HEK293 (cell line): ENCODE results near the gene LTBP1.
A peak's percentile ranks its signal among the peaks of the same experiment; 100 is the strongest.

Experiments
- CTCF ChIA-PET: fragments of 350-600 bp; formaldehyde crosslinking; extraction: SDS; loops from one replicate; lab custom pipeline; 2021; ENCODE audit warnings: antibody characterized with exemption; lab: Yijun Ruan, JAX
- POLR2A ChIA-PET: fragments of 300-600 bp; formaldehyde crosslinking; extraction: SDS; loops from one replicate; lab custom pipeline; 2020; ENCODE audit warnings: antibody characterized with exemption, inconsistent platforms; lab: Yijun Ruan, JAX
- H3K27ac ChIP-seq: fragments of 200-500 bp; sonication (Bioruptor generic); 2 replicates; pipeline ENCODE4 v1.5.1; 2014; ENCODE audit warnings: low read depth, low read length, control low read depth, inconsistent platforms; ENCODE audit errors: extremely low read depth
- H3K36me3 ChIP-seq, 2 experiments: fragments of 200-500 bp in 1 of 2; sonication (Bioruptor generic) in 1 of 2; 1 replicate in 1 of 2; 2 replicates in 1 of 2; pipeline ENCODE4 v1.5.1; 2014 to 2017; ENCODE audit warnings: inconsistent platforms in 2 of 2, low read length in 2 of 2; ENCODE audit not compliant: control insufficient read depth in 2 of 2, insufficient read depth in 1 of 2
- H3K4me1 ChIP-seq: fragments of 200-500 bp; sonication (Bioruptor generic); 2 replicates; pipeline ENCODE4 v1.5.1; 2014; ENCODE audit warnings: mild to moderate bottlenecking, low read length, inconsistent platforms; ENCODE audit not compliant: control insufficient read depth, insufficient read depth
- H3K4me3 ChIP-seq: 2 replicates; pipeline ENCODE4 v1.5.1; 2011; ENCODE audit warnings: low read depth, mild to moderate bottlenecking, control low read depth, low read length, moderate library complexity
- H3K9me3 ChIP-seq: fragments of 200-500 bp; sonication (Bioruptor generic); 2 replicates; pipeline ENCODE4 v1.5.1; 2014; ENCODE audit warnings: low read depth, low read length, inconsistent platforms; ENCODE audit not compliant: control insufficient read depth, insufficient read depth
- HOXA7 ChIP-seq: sonication (generic); formaldehyde crosslinking; IDR thresholded peaks from 2 replicates; pipeline ENCODE4 v1.8.1; 2022; ENCODE audit warnings: missing genetic modification reagents, borderline replicate concordance
- KLF16 ChIP-seq: fragments of 450-650 bp; formaldehyde crosslinking; IDR thresholded peaks from 2 replicates; pipeline ENCODE4 v1.5.1; 2017; ENCODE audit warnings: missing biosample characterization, missing genetic modification characterization
- OSR2 ChIP-seq: fragments of 450-650 bp; formaldehyde crosslinking; IDR thresholded peaks from 2 replicates; pipeline ENCODE4 v1.5.1; 2016; ENCODE audit warnings: missing biosample characterization, missing genetic modification characterization
- SP3 ChIP-seq: fragments of 450-650 bp; formaldehyde crosslinking; IDR thresholded peaks from 2 replicates; pipeline ENCODE4 v1.5.1; 2016; ENCODE audit warnings: missing biosample characterization, missing genetic modification characterization
- YY1 ChIP-seq: fragments of 450-650 bp; formaldehyde crosslinking; IDR thresholded peaks from 2 replicates; pipeline ENCODE4 v1.5.1; 2018; ENCODE audit warnings: missing biosample characterization, missing genetic modification characterization
- ZBTB20 ChIP-seq: fragments of 450-650 bp; formaldehyde crosslinking; IDR thresholded peaks from 2 replicates; pipeline ENCODE4 v1.5.1; 2016; ENCODE audit warnings: missing biosample characterization, missing genetic modification characterization
- ZNF132 ChIP-seq: fragments of 450-650 bp; formaldehyde crosslinking; IDR thresholded peaks from 2 replicates; pipeline ENCODE4 v1.5.1; 2017; ENCODE audit warnings: missing biosample characterization, missing genetic modification characterization, borderline replicate concordance
- ZNF2 ChIP-seq: fragments of 450-650 bp; formaldehyde crosslinking; IDR thresholded peaks from 2 replicates; pipeline ENCODE4 v1.5.1; 2016; ENCODE audit warnings: missing biosample characterization, missing genetic modification characterization
- ZNF23 ChIP-seq: fragments of 450-650 bp; formaldehyde crosslinking; IDR thresholded peaks from 2 replicates; pipeline ENCODE4 v1.5.1; 2016; ENCODE audit warnings: missing biosample characterization, missing genetic modification characterization, borderline replicate concordance
- ZNF324 ChIP-seq: fragments of 450-650 bp; formaldehyde crosslinking; IDR thresholded peaks from 2 replicates; pipeline ENCODE4 v1.5.1; 2016; ENCODE audit warnings: missing biosample characterization, missing genetic modification characterization
- ZNF341 ChIP-seq: fragments of 450-650 bp; formaldehyde crosslinking; IDR thresholded peaks from 2 replicates; pipeline ENCODE4; 2016; ENCODE audit warnings: low read depth, missing biosample characterization, missing genetic modification characterization
- ZNF391 ChIP-seq: fragments of 450-650 bp; formaldehyde crosslinking; IDR thresholded peaks from 2 replicates; pipeline ENCODE4 v1.5.1; 2016; ENCODE audit warnings: low read depth, missing biosample characterization, missing genetic modification characterization, borderline replicate concordance
- ZNF561 ChIP-seq: fragments of 450-650 bp; IDR thresholded peaks from 2 replicates; pipeline ENCODE4 v1.5.1; 2018; ENCODE audit warnings: missing biosample characterization, missing genetic modification characterization, borderline replicate concordance
- ZNF623 ChIP-seq: fragments of 450-650 bp; formaldehyde crosslinking; IDR thresholded peaks from 2 replicates; pipeline ENCODE4 v1.5.1; 2016; ENCODE audit warnings: missing biosample characterization, missing genetic modification characterization
- ZNF660 ChIP-seq: fragments of 450-650 bp; IDR thresholded peaks from 2 replicates; pipeline ENCODE4 v1.5.1; 2018; ENCODE audit warnings: missing biosample characterization, mild to moderate bottlenecking, missing genetic modification characterization
- ZSCAN30 ChIP-seq: fragments of 450-650 bp; IDR thresholded peaks from 2 replicates; pipeline ENCODE4 v1.5.1; 2018; ENCODE audit warnings: missing biosample characterization, mild to moderate bottlenecking, missing genetic modification characterization, moderate library complexity
- TF ChIP-seq, protein P1 (sequence below): fragments of 450-650 bp; IDR thresholded peaks from 2 replicates; pipeline ENCODE4 v1.5.1; 2018; ENCODE audit warnings: missing biosample characterization, missing genetic modification characterization
- TF ChIP-seq, protein P2 (sequence below): fragments of 450-650 bp; formaldehyde crosslinking; IDR thresholded peaks from 2 replicates; pipeline ENCODE4 v1.5.1; 2016; ENCODE audit warnings: missing biosample characterization, missing genetic modification characterization
- TF ChIP-seq, protein P3 (sequence below): fragments of 450-650 bp; formaldehyde crosslinking; IDR thresholded peaks from 2 replicates; pipeline ENCODE4 v1.5.1; 2016; ENCODE audit warnings: missing biosample characterization, missing genetic modification characterization
- TF ChIP-seq, protein P4 (sequence below): fragments of 450-650 bp; formaldehyde crosslinking; IDR thresholded peaks from 2 replicates; pipeline ENCODE4 v1.5.1; 2016; ENCODE audit warnings: missing biosample characterization, missing genetic modification characterization
- TF ChIP-seq, protein P5 (sequence below): fragments of 450-650 bp; formaldehyde crosslinking; IDR thresholded peaks from 2 replicates; pipeline ENCODE4 v1.5.1; 2016; ENCODE audit warnings: missing biosample characterization, missing genetic modification characterization, borderline replicate concordance
- TF ChIP-seq, protein P6 (sequence below): sonication (generic); formaldehyde crosslinking; IDR thresholded peaks from 2 replicates; pipeline ENCODE4 v1.8.1; 2022; ENCODE audit warnings: mild to moderate bottlenecking, moderate library complexity, missing genetic modification reagents
- TF ChIP-seq, protein P7 (sequence below): fragments of 450-650 bp; formaldehyde crosslinking; optimal IDR thresholded peaks from 2 replicates; pipeline ENCODE3; 2016; ENCODE audit warnings: missing biosample characterization, mild to moderate bottlenecking, missing genetic modification characterization
- TF ChIP-seq, protein P8 (sequence below): fragments of 450-650 bp; formaldehyde crosslinking; IDR thresholded peaks from 2 replicates; pipeline ENCODE4 v1.5.1; 2016; ENCODE audit warnings: missing biosample characterization, missing genetic modification characterization

Gene LTBP1

DNA sequence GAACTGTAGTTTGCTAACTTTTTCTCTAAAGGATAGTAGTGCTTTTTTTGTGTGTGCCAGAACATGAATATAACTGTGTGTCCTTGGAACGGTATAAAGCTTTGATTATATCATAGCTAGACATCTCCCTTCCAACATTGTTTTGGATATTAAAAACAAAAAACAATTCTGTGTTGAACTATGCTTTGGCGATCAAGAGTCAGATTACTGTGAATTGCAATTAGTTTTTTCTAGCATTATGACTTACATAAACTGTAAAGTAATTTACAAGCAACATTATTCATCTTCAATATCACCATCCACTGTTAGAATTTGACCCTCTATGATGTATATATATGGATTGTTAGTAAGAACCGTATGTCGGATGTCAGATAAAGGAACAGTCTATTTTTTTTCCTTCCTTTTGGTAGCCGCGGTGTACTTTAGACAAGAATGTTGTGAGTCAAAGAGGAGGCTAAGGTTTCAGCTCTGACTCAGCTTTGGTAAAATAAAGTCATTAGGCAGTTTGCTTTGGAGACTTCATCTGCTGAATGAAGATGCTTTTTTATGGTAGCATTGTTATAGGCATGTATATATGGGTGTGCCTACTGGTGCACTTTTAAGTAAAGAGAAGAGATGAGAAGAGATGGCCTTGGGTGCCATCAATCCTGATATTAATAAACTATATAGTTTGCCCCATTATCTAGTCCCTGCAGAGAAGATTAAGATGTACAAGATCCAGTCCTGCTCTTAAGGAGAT, 76.4 kb downstream of the LTBP1 start:
- no peak overlapping the region for H3K27ac ChIP-seq
- H3K4me3 ChIP-seq = no peak overlapping the region
- peaks cover 3% of the 10 kb centered on the region; the same call in 1 of the 2 replicates for H3K4me1 ChIP-seq
- H3K9me3 ChIP-seq = no peaks in the 10 kb centered on the region
- POLR2A ChIA-PET = no interaction called here
- CTCF ChIA-PET = interaction anchor here (0.6 to 1.6 kb wide), 2 partner anchors 349 to 1184 kb away, joined by 3 to 4 read pairs; no protein-coding TSS in a partner anchor
- H3K36me3 ChIP-seq = peaks cover 0 to 5% of the 10 kb centered on the region in 2 experiments; a peak in 1 of 3 replicates
- TF ChIP-seq ZNF391 (tag by site-specific recombination) = no peak
- TF ChIP-seq ZNF324 = no peak
- TF ChIP-seq ZBTB20 = no peak
- TF ChIP-seq, protein P1, sequence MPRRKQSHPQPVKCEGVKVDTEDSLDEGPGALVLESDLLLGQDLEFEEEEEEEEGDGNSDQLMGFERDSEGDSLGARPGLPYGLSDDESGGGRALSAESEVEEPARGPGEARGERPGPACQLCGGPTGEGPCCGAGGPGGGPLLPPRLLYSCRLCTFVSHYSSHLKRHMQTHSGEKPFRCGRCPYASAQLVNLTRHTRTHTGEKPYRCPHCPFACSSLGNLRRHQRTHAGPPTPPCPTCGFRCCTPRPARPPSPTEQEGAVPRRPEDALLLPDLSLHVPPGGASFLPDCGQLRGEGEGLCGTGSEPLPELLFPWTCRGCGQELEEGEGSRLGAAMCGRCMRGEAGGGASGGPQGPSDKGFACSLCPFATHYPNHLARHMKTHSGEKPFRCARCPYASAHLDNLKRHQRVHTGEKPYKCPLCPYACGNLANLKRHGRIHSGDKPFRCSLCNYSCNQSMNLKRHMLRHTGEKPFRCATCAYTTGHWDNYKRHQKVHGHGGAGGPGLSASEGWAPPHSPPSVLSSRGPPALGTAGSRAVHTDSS (tag by site-specific recombination) = no peak
- TF ChIP-seq, protein P2, sequence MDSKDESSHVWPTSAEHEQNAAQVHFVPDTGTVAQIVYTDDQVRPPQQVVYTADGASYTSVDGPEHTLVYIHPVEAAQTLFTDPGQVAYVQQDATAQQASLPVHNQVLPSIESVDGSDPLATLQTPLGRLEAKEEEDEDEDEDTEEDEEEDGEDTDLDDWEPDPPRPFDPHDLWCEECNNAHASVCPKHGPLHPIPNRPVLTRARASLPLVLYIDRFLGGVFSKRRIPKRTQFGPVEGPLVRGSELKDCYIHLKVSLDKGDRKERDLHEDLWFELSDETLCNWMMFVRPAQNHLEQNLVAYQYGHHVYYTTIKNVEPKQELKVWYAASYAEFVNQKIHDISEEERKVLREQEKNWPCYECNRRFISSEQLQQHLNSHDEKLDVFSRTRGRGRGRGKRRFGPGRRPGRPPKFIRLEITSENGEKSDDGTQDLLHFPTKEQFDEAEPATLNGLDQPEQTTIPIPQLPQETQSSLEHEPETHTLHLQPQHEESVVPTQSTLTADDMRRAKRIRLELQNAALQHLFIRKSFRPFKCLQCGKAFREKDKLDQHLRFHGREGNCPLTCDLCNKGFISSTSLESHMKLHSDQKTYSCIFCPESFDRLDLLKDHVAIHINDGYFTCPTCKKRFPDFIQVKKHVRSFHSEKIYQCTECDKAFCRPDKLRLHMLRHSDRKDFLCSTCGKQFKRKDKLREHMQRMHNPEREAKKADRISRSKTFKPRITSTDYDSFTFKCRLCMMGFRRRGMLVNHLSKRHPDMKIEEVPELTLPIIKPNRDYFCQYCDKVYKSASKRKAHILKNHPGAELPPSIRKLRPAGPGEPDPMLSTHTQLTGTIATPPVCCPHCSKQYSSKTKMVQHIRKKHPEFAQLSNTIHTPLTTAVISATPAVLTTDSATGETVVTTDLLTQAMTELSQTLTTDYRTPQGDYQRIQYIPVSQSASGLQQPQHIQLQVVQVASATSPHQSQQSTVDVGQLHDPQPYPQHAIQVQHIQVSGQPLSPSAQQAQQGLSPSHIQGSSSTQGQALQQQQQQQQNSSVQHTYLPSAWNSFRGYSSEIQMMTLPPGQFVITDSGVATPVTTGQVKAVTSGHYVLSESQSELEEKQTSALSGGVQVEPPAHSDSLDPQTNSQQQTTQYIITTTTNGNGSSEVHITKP (tag by site-specific recombination) = peak; percentile 63
- TF ChIP-seq OSR2 (tag by site-specific recombination) = peak; percentile 76
- TF ChIP-seq, protein P3, sequence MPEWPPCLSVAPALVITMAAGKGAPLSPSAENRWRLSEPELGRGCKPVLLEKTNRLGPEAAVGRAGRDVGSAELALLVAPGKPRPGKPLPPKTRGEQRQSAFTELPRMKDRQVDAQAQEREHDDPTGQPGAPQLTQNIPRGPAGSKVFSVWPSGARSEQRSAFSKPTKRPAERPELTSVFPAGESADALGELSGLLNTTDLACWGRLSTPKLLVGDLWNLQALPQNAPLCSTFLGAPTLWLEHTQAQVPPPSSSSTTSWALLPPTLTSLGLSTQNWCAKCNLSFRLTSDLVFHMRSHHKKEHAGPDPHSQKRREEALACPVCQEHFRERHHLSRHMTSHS (tag by site-specific recombination) = no peak
- no peak for TF ChIP-seq ZNF132 (tag by site-specific recombination)
- TF ChIP-seq ZNF23 (tag by site-specific recombination) = no peak
- TF ChIP-seq ZNF2 (tag by site-specific recombination) = no peak
- TF ChIP-seq, protein P4, sequence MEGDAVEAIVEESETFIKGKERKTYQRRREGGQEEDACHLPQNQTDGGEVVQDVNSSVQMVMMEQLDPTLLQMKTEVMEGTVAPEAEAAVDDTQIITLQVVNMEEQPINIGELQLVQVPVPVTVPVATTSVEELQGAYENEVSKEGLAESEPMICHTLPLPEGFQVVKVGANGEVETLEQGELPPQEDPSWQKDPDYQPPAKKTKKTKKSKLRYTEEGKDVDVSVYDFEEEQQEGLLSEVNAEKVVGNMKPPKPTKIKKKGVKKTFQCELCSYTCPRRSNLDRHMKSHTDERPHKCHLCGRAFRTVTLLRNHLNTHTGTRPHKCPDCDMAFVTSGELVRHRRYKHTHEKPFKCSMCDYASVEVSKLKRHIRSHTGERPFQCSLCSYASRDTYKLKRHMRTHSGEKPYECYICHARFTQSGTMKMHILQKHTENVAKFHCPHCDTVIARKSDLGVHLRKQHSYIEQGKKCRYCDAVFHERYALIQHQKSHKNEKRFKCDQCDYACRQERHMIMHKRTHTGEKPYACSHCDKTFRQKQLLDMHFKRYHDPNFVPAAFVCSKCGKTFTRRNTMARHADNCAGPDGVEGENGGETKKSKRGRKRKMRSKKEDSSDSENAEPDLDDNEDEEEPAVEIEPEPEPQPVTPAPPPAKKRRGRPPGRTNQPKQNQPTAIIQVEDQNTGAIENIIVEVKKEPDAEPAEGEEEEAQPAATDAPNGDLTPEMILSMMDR (tag by site-specific recombination) = no peak
- no peak for TF ChIP-seq ZNF341 (tag by site-specific recombination)
- no peak for TF ChIP-seq ZNF660 (tag by site-specific recombination)
- TF ChIP-seq ZNF623 = no peak
- TF ChIP-seq KLF16 = no peak
- no peak for TF ChIP-seq HOXA7
- TF ChIP-seq, protein P5, sequence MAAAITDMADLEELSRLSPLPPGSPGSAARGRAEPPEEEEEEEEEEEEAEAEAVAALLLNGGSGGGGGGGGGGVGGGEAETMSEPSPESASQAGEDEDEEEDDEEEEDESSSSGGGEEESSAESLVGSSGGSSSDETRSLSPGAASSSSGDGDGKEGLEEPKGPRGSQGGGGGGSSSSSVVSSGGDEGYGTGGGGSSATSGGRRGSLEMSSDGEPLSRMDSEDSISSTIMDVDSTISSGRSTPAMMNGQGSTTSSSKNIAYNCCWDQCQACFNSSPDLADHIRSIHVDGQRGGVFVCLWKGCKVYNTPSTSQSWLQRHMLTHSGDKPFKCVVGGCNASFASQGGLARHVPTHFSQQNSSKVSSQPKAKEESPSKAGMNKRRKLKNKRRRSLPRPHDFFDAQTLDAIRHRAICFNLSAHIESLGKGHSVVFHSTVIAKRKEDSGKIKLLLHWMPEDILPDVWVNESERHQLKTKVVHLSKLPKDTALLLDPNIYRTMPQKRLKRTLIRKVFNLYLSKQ (tag by site-specific recombination) = no peak
- TF ChIP-seq YY1 (tag by site-specific recombination) = no peak
- no peak for TF ChIP-seq SP3 (tag by site-specific recombination)
- no peak for TF ChIP-seq ZSCAN30 (tag by site-specific recombination)
- TF ChIP-seq, protein P6, sequence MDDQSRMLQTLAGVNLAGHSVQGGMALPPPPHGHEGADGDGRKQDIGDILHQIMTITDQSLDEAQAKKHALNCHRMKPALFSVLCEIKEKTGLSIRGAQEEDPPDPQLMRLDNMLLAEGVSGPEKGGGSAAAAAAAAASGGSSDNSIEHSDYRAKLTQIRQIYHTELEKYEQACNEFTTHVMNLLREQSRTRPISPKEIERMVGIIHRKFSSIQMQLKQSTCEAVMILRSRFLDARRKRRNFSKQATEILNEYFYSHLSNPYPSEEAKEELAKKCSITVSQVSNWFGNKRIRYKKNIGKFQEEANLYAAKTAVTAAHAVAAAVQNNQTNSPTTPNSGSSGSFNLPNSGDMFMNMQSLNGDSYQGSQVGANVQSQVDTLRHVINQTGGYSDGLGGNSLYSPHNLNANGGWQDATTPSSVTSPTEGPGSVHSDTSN (CRISPR knock-in tag) = no peak
- TF ChIP-seq, protein P7, sequence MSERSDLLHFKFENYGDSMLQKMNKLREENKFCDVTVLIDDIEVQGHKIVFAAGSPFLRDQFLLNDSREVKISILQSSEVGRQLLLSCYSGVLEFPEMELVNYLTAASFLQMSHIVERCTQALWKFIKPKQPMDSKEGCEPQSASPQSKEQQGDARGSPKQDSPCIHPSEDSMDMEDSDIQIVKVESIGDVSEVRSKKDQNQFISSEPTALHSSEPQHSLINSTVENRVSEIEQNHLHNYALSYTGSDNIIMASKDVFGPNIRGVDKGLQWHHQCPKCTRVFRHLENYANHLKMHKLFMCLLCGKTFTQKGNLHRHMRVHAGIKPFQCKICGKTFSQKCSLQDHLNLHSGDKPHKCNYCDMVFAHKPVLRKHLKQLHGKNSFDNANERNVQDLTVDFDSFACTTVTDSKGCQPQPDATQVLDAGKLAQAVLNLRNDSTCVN (tag by site-specific recombination) = no peak
- no peak for TF ChIP-seq ZNF561
- TF ChIP-seq, protein P8, sequence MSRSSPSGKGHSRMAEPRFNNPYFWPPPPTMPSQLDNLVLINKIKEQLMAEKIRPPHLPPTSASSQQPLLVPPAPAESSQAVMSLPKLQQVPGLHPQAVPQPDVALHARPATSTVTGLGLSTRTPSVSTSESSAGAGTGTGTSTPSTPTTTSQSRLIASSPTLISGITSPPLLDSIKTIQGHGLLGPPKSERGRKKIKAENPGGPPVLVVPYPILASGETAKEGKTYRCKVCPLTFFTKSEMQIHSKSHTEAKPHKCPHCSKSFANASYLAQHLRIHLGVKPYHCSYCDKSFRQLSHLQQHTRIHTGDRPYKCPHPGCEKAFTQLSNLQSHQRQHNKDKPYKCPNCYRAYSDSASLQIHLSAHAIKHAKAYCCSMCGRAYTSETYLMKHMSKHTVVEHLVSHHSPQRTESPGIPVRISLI (tag by site-specific recombination) = peak; percentile 85
